Muscle of arm (tissue), 12 donors: ENCODE data around the gene CXorf49B. TPM values are rescaled to one million over a fixed set of nuclear protein-coding genes. Genes with fewer than 3 reads are reported as not detected.

Source experiments
- DNase-seq: peaks from one replicate; pipeline ENCODE4 v3.0.0-alpha.2; 2013
- polyA plus RNA-seq, 12 donors: library from polyadenylated mRNA; unstranded; fragments of 120-200 nt; gene quantifications; one replicate each; pipeline ENCODE4 v1.2.1, GENCODE V29; 2013; ENCODE audit not compliant: insufficient read length in 12 of 12

Gene CXorf49B
- polyA plus RNA-seq, 12 donors: not detected

GRCh38 chrX:71815121-71815905 is 52.2 kb downstream of the CXorf49B start:
- no peak for DNase-seq

DNA sequence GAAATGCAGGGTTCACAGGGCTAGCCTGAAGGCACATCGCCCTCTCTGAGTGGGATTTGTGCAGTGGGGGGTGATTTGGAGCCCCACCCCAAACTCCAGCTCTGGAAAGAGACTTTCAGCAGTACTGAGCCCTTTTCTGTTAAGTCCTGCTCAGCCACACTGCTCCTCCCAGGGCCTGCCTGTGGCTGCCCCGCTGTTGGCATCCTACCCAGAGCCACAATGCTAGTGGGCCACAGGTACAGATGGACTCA is 52.7 kb downstream of the CXorf49B start:
- DNase-seq: no peak

Other genes starting within 250 kb of the CXorf49B start
- gene OGT, start 230.2 kb upstream of the CXorf49B start, polyA plus RNA-seq: 100 to 1,000 TPM in 8 of 12 donors, 10 to 100 TPM in 3, not detected in 1; 81.4 to 226 (median 133) TPM
- 1 to 10 TPM in 10 of 12 donors, not detected in 2; 1.5 to 3.8 (median 2.2) TPM for gene GCNA, start 184.9 kb upstream of the CXorf49B start, polyA plus RNA-seq
- gene CXCR3, start 144.8 kb upstream of the CXorf49B start, polyA plus RNA-seq: under 1 TPM in 6 of 12 donors, not detected in 6; 0.10 to 0.74 (median 0.15) TPM
- not detected for gene CXorf49, start 45.1 kb upstream of the CXorf49B start, polyA plus RNA-seq
- 10 to 100 TPM in 3 of 12 donors, 1 to 10 TPM in 8, not detected in 1; 7.5 to 33.2 (median 9.5) TPM for gene NHSL2, start 147.5 kb downstream of the CXorf49B start, polyA plus RNA-seq